Glutamatergic neuron (in vitro differentiated cells): ENCODE measurements around the gene CDYL. TPM values are rescaled to one million over a fixed set of nuclear protein-coding genes. Genes with fewer than 3 reads are reported as not detected.

Source experiments
- DNase-seq: peaks from one replicate; pipeline ENCODE4 v3.0.0; 2022
- H3K27ac Mint-ChIP-seq: one replicate; pipeline ENCODE4 v1.8.0; 2020; ENCODE audit warnings: mild to moderate bottlenecking, mixed read lengths, inconsistent platforms; ENCODE audit not compliant: unreplicated experiment
- H3K27me3 Mint-ChIP-seq: one replicate; pipeline ENCODE4 v1.8.0; 2020; ENCODE audit warnings: mild to moderate bottlenecking, moderate library complexity, mixed read lengths, inconsistent platforms; ENCODE audit not compliant: unreplicated experiment
- H3K36me3 Mint-ChIP-seq: one replicate; pipeline ENCODE4 v1.8.0; 2020; ENCODE audit warnings: mild to moderate bottlenecking, mixed read lengths, inconsistent platforms; ENCODE audit not compliant: unreplicated experiment
- H3K4me1 Mint-ChIP-seq: one replicate; pipeline ENCODE4 v1.8.0; 2020; ENCODE audit warnings: mild to moderate bottlenecking, low read depth, mixed read lengths, inconsistent platforms; ENCODE audit not compliant: unreplicated experiment
- H3K4me3 Mint-ChIP-seq: one replicate; pipeline ENCODE4 v1.8.0; 2020; ENCODE audit warnings: mild to moderate bottlenecking, mixed read lengths, inconsistent platforms; ENCODE audit not compliant: unreplicated experiment
- H3K9me3 Mint-ChIP-seq: one replicate; pipeline ENCODE4 v1.8.0; 2020; ENCODE audit warnings: mild to moderate bottlenecking, moderate library complexity, mixed read lengths, inconsistent platforms; ENCODE audit not compliant: unreplicated experiment
- CTCF ChIP-seq: fragments of 200-600 bp; sonication (generic); IDR thresholded peaks from one replicate; pipeline ENCODE4 v1.5.0; 2021; ENCODE audit not compliant: partially characterized antibody, unreplicated experiment
- total RNA-seq: library from RNA; stranded (reverse); fragmentation: NEBNext Ultra II Directional; extraction: Animal tissue kit (Norgen Biotek cat#: 25700); gene quantifications from one replicate; pipeline ENCODE4 v1.2.1, GENCODE V29; 2021; ENCODE audit not compliant: unreplicated experiment

Gene CDYL
- total RNA-seq, 1 donor from 2014 or later: 63.3 TPM

GRCh38 chr6:4970739-4971395, 194.7 kb downstream of the CDYL start:
- H3K27ac Mint-ChIP-seq: no peak overlapping the region
- H3K4me1 Mint-ChIP-seq: no peaks in the 10 kb centered on the region
- peaks cover 5% of the 10 kb centered on the region for H3K27me3 Mint-ChIP-seq
- H3K9me3 Mint-ChIP-seq: no peaks in the 10 kb centered on the region
- DNase-seq: no peak
- H3K36me3 Mint-ChIP-seq: peaks cover 4% of the 10 kb centered on the region
- no peak overlapping the region for H3K4me3 Mint-ChIP-seq
- TF ChIP-seq CTCF: no peak

- H3K4me3 Mint-ChIP-seq: no peak overlapping the region
- no peak for DNase-seq
- peaks cover 4% of the 10 kb centered on the region for H3K36me3 Mint-ChIP-seq
- TF ChIP-seq CTCF: no peak
- no peaks in the 10 kb centered on the region for H3K9me3 Mint-ChIP-seq
- H3K27ac Mint-ChIP-seq: no peak overlapping the region
- no peaks in the 10 kb centered on the region for H3K4me1 Mint-ChIP-seq
- H3K27me3 Mint-ChIP-seq: peaks cover 5% of the 10 kb centered on the region
Measured at GRCh38 chr6:4971851-4972250, 195.6 kb downstream of the CDYL start.

GRCh38 chr6:4972438-4972837, 196.2 kb downstream of the CDYL start:
- DNase-seq: no peak
- TF ChIP-seq CTCF: no peak
- Mint-ChIP-seq H3K9me3 (no peaks in the 10 kb centered on the region), H3K4me3 (no peak overlapping the region), H3K27ac (peak overlapping the region; percentile 67), H3K36me3 (peaks cover 4% of the 10 kb centered on the region), H3K4me1 (no peaks in the 10 kb centered on the region), H3K27me3 (peaks cover 5% of the 10 kb centered on the region)

GRCh38 chr6:4973415-4973814, 197.2 kb downstream of the CDYL start:
- Mint-ChIP-seq H3K4me1 (no peaks in the 10 kb centered on the region), H3K9me3 (no peaks in the 10 kb centered on the region), H3K27ac (no peak overlapping the region), H3K27me3 (peaks cover 5% of the 10 kb centered on the region), H3K4me3 (no peak overlapping the region), H3K36me3 (peaks cover 4% of the 10 kb centered on the region)
- no peak for DNase-seq
- no peak for TF ChIP-seq CTCF

- H3K36me3 Mint-ChIP-seq: peaks cover 4% of the 10 kb centered on the region
- TF ChIP-seq CTCF: no peak
- no peak for DNase-seq
- peaks cover 5% of the 10 kb centered on the region for H3K27me3 Mint-ChIP-seq
- H3K4me3 Mint-ChIP-seq: no peak overlapping the region
- no peaks in the 10 kb centered on the region for H3K9me3 Mint-ChIP-seq
- no peaks in the 10 kb centered on the region for H3K4me1 Mint-ChIP-seq
- H3K27ac Mint-ChIP-seq: no peak overlapping the region
Measured at GRCh38 chr6:4973982-4974745, 198.0 kb downstream of the CDYL start.
